Osteocyte (in vitro differentiated cells): ENCODE measurements around the gene COX17. TPM values are rescaled to one million over a fixed set of nuclear protein-coding genes. Genes with fewer than 3 reads are reported as not detected.

Experiments used
- DNase-seq: peaks from one replicate; pipeline ENCODE4 v3.0.0; 2021; ENCODE audit warnings: mixed read lengths; ENCODE audit not compliant: unreplicated experiment; ENCODE audit errors: extremely low spot score
- H3K27ac Mint-ChIP-seq: one replicate; pipeline ENCODE4 v1.8.0; 2021; ENCODE audit warnings: mild to moderate bottlenecking, mixed read lengths; ENCODE audit not compliant: unreplicated experiment
- H3K27me3 Mint-ChIP-seq: one replicate; pipeline ENCODE4 v1.8.0; 2021; ENCODE audit warnings: mixed read lengths; ENCODE audit not compliant: unreplicated experiment
- H3K36me3 Mint-ChIP-seq: one replicate; pipeline ENCODE4 v1.8.0; 2021; ENCODE audit warnings: mixed read lengths; ENCODE audit not compliant: unreplicated experiment
- H3K4me1 Mint-ChIP-seq: one replicate; pipeline ENCODE4 v1.8.0; 2021; ENCODE audit warnings: mixed read lengths; ENCODE audit not compliant: unreplicated experiment
- H3K4me3 Mint-ChIP-seq: one replicate; pipeline ENCODE4 v1.8.0; 2021; ENCODE audit warnings: mild to moderate bottlenecking, moderate library complexity, mixed read lengths; ENCODE audit not compliant: unreplicated experiment
- H3K9me3 Mint-ChIP-seq: one replicate; pipeline ENCODE4 v1.8.0; 2021; ENCODE audit warnings: mixed read lengths; ENCODE audit not compliant: unreplicated experiment
- total RNA-seq: library from RNA; stranded (reverse); gene quantifications from 2 replicates; pipeline ENCODE4 v1.2.1, GENCODE V29; 2021
- TF ChIP-seq, protein P1 (sequence below): fragments of 200-600 bp; sonication (generic); IDR thresholded peaks from 2 replicates; pipeline ENCODE4 v1.5.0; 2021; ENCODE audit warnings: antibody characterized with exemption, mild to moderate bottlenecking, moderate library complexity

COX17 gene
- total RNA-seq, 1 donor from 2014 or later: 18.2 TPM

DNA sequence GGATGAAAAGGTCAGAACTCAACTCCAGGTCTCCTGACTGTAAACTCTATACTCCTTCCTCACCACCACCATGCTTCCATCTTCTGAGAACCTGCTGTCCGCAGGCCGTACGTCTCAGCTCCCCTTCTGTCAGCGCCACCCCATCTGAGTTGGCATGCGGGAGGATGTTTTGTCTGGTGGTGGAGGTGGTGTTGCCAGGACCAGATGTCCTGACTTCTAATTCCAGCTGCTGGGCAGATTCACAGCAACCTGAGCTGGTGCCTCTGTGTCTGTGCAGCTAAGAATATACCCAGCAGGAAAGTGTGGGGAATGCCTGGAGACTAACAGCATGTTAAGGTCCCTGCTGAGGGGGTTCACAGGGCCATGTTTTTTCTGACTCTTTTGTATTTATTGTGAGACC lies 56.3 kb downstream of the COX17 start:
- Mint-ChIP-seq H3K4me3 (no peak overlapping the region), H3K4me1 (peaks cover 5% of the 10 kb centered on the region), H3K27me3 (peaks cover 4% of the 10 kb centered on the region), H3K9me3 (no peaks in the 10 kb centered on the region), H3K36me3 (no peaks in the 10 kb centered on the region), H3K27ac (no peak overlapping the region)
- TF ChIP-seq, protein P1, sequence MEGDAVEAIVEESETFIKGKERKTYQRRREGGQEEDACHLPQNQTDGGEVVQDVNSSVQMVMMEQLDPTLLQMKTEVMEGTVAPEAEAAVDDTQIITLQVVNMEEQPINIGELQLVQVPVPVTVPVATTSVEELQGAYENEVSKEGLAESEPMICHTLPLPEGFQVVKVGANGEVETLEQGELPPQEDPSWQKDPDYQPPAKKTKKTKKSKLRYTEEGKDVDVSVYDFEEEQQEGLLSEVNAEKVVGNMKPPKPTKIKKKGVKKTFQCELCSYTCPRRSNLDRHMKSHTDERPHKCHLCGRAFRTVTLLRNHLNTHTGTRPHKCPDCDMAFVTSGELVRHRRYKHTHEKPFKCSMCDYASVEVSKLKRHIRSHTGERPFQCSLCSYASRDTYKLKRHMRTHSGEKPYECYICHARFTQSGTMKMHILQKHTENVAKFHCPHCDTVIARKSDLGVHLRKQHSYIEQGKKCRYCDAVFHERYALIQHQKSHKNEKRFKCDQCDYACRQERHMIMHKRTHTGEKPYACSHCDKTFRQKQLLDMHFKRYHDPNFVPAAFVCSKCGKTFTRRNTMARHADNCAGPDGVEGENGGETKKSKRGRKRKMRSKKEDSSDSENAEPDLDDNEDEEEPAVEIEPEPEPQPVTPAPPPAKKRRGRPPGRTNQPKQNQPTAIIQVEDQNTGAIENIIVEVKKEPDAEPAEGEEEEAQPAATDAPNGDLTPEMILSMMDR: no peak
- DNase-seq: no peak

Other genes starting within 250 kb of the COX17 start
- gene TMEM39A, start 213.8 kb downstream of the COX17 start, total RNA-seq: 51.5 and 58.0 TPM in 2 replicates
- gene POGLUT1, start 208.4 kb downstream of the COX17 start, total RNA-seq: 20.0 and 22.1 TPM in 2 replicates
- 98.8 and 103 TPM in 2 replicates for gene TIMMDC1, start 178.9 kb downstream of the COX17 start, total RNA-seq
- gene CD80, start 117.8 kb downstream of the COX17 start, total RNA-seq: not detected in 2 replicates
- 1.9 and 2.2 TPM in 2 replicates for gene ADPRH, start 97.9 kb downstream of the COX17 start, total RNA-seq
- gene PLA1A, start 79.5 kb downstream of the COX17 start, total RNA-seq: 0.86 and 1.4 TPM in 2 replicates
- gene POPDC2, start 16.8 kb downstream of the COX17 start, total RNA-seq: 2.1 and 2.4 TPM in 2 replicates
- gene CFAP91, start 25.6 kb upstream of the COX17 start, total RNA-seq: not detected in 2 replicates
- gene NR1I2, start 104.7 kb upstream of the COX17 start, total RNA-seq: not detected in 2 replicates